HUES6 (cell line): ENCODE results near the gene TMEM214.
A peak's percentile ranks its signal among the peaks of the same experiment; 100 is the strongest.

Source experiments
- H3K27ac ChIP-seq: 2 replicates; pipeline ENCODE4 v1.7.0; 2013; ENCODE audit warnings: low read depth, mild to moderate bottlenecking, low read length, inconsistent platforms
- H3K27me3 ChIP-seq: 2 replicates; pipeline ENCODE4 v1.6.1; 2013; ENCODE audit warnings: low read length; ENCODE audit not compliant: control insufficient read depth, insufficient read depth
- H3K36me3 ChIP-seq: 2 replicates; pipeline ENCODE4 v1.6.1; 2013; ENCODE audit warnings: low read length; ENCODE audit not compliant: control insufficient read depth, insufficient read depth
- H3K4me1 ChIP-seq: 2 replicates; pipeline ENCODE4 v1.6.1; 2013; ENCODE audit warnings: low read length; ENCODE audit not compliant: control insufficient read depth, insufficient read depth
- H3K4me3 ChIP-seq: 2 replicates; pipeline ENCODE4 v1.5.1; 2013; ENCODE audit warnings: low read depth, low read length
- H3K9ac ChIP-seq: one replicate; pipeline ENCODE4 v1.6.1; 2013; ENCODE audit warnings: mild to moderate bottlenecking, low read length
- H3K9me3 ChIP-seq: 2 replicates; pipeline ENCODE4 v1.6.1; 2013; ENCODE audit warnings: low read depth, low read length; ENCODE audit not compliant: control insufficient read depth, insufficient read depth

The TMEM214 gene

GRCh38 chr2:27024812-27025211 lies 8.0 kb upstream of the TMEM214 start:
- peaks cover 20% of the 10 kb centered on the region for H3K36me3 ChIP-seq
- no peaks in the 10 kb centered on the region for H3K9me3 ChIP-seq
- H3K27ac ChIP-seq: no peak overlapping the region
- H3K4me1 ChIP-seq: peaks cover 5% of the 10 kb centered on the region; the same call in 1 of the 2 replicates
- H3K9ac ChIP-seq: no peak overlapping the region
- no peak overlapping the region for H3K4me3 ChIP-seq
- H3K27me3 ChIP-seq: no peaks in the 10 kb centered on the region

DNA sequence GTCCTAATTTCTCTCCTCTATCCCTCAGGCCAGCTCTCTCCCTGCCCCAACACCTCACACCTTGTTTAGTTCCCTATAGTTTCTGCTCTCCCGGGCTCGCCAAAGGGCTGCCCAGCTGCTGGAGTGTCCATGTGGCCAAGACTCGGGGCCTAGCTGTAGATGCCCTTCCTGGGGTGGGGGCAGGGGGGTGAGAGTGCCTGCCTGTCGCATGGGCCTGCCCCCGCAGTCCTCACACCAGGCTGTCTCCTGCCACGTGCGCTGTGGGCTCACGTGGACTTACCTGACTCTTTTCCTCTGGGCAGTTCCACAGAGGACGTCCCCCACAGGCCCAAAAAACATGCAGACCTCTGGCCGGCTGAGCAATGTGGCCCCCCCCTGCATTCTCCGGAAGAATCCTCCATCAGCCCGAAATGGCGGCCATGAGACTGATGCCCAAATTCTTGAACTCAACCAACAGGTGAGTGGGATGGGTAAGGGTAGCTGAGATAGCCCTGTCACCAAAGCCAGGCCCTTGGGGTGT lies 7.4 kb upstream of the TMEM214 start:
- peaks cover 5% of the 10 kb centered on the region; the same call in 1 of the 2 replicates for H3K4me1 ChIP-seq

GRCh38 chr2:27025861-27026851 lies 6.6 kb upstream of the TMEM214 start:
- no peak overlapping the region for H3K4me3 ChIP-seq
- H3K36me3 ChIP-seq: peaks cover 25% of the 10 kb centered on the region
- no peak overlapping the region for H3K27ac ChIP-seq
- H3K4me1 ChIP-seq: peaks cover 5% of the 10 kb centered on the region; the same call in 1 of the 2 replicates
- H3K9me3 ChIP-seq: no peaks in the 10 kb centered on the region
- H3K27me3 ChIP-seq: no peaks in the 10 kb centered on the region
- no peak overlapping the region for H3K9ac ChIP-seq

More for the DNA sequence above, 7.4 kb upstream of the TMEM214 start:
- Histone ChIP-seq H3K4me3 (no peak overlapping the region), H3K27ac (no peak overlapping the region), H3K9ac (no peak overlapping the region), H3K9me3 (no peaks in the 10 kb centered on the region), H3K27me3 (no peaks in the 10 kb centered on the region), H3K36me3 (peaks cover 25% of the 10 kb centered on the region)

GRCh38 chr2:27027211-27027651 lies 5.5 kb upstream of the TMEM214 start:
- Histone ChIP-seq H3K9ac (no peak overlapping the region), H3K36me3 (peaks cover 25% of the 10 kb centered on the region), H3K27me3 (no peaks in the 10 kb centered on the region), H3K4me1 (0 out of 2 replicates have a peak, but pooled peaks cover 8% of the 10 kb centered on the region), H3K9me3 (no peaks in the 10 kb centered on the region), H3K27ac (no peak overlapping the region), H3K4me3 (no peak overlapping the region)

- H3K4me3 ChIP-seq: no peak overlapping the region
- no peaks in the 10 kb centered on the region for H3K27me3 ChIP-seq
- no peaks in the 10 kb centered on the region for H3K9me3 ChIP-seq
- H3K36me3 ChIP-seq: peaks cover 21% of the 10 kb centered on the region; the same call in 1 of the 2 replicates
- H3K9ac ChIP-seq: no peak overlapping the region
- peaks cover 15% of the 10 kb centered on the region for H3K4me1 ChIP-seq
- no peak overlapping the region for H3K27ac ChIP-seq
These were observed 3.7 kb upstream of the TMEM214 start for GRCh38 chr2:27029051-27029450.

- Histone ChIP-seq H3K9me3 (no peaks in the 10 kb centered on the region), H3K27me3 (no peaks in the 10 kb centered on the region), H3K9ac (peak overlapping the region; percentile 85), H3K36me3 (peaks cover 50% of the 10 kb centered on the region), H3K27ac (peak overlapping the region; percentile 20; the same call in 1 of the 2 replicates), H3K4me1 (peaks cover 11% of the 10 kb centered on the region), H3K4me3 (peak overlapping the region; percentile 94)
These were observed 588 bp downstream of the TMEM214 start for GRCh38 chr2:27033253-27033852.

DNA sequence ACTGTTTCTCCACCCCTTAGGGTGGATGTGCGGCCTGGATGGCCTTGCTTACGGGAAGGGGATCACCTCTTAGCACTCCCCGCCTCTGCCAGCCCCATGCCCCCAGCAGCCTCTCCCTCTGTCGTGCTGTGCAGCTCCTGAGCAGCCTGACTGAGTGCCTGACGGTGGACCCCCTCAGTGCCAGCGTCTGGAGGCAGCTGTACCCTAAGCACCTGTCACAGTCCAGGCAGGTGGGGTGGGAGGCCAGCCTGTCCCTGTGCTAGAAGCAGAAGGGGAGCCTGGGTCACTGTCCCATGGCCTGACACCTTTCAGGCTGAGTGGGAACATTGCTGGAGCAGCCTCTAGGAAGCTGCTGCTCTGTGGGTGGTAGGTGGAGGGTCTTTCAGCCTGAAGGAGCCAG lies 5.2 kb downstream of the TMEM214 start:
- no peak overlapping the region for H3K9ac ChIP-seq
- no peak overlapping the region for H3K27ac ChIP-seq
- no peaks in the 10 kb centered on the region for H3K9me3 ChIP-seq
- no peaks in the 10 kb centered on the region for H3K27me3 ChIP-seq
- H3K4me1 ChIP-seq: peaks cover 9% of the 10 kb centered on the region
- H3K36me3 ChIP-seq: peaks cover 84% of the 10 kb centered on the region
- no peak overlapping the region for H3K4me3 ChIP-seq

GRCh38 chr2:27038631-27039339 lies 6.0 kb downstream of the TMEM214 start:
- H3K4me1 ChIP-seq: peaks cover 4% of the 10 kb centered on the region; the same call in 1 of the 2 replicates
- H3K27me3 ChIP-seq: no peaks in the 10 kb centered on the region
- H3K4me3 ChIP-seq: no peak overlapping the region
- H3K9me3 ChIP-seq: no peaks in the 10 kb centered on the region
- H3K9ac ChIP-seq: no peak overlapping the region
- no peak overlapping the region for H3K27ac ChIP-seq
- H3K36me3 ChIP-seq: peaks cover 88% of the 10 kb centered on the region

- Histone ChIP-seq H3K27ac (no peak overlapping the region), H3K4me1 (no peaks in the 10 kb centered on the region), H3K36me3 (peaks cover 88% of the 10 kb centered on the region), H3K9ac (no peak overlapping the region), H3K27me3 (no peaks in the 10 kb centered on the region), H3K4me3 (no peak overlapping the region), H3K9me3 (no peaks in the 10 kb centered on the region)
These were observed 6.7 kb downstream of the TMEM214 start for GRCh38 chr2:27039426-27039825.

- no peak overlapping the region for H3K4me3 ChIP-seq
- H3K27ac ChIP-seq: no peak overlapping the region
- H3K27me3 ChIP-seq: no peaks in the 10 kb centered on the region
- H3K9me3 ChIP-seq: no peaks in the 10 kb centered on the region
- no peak overlapping the region for H3K9ac ChIP-seq
- H3K4me1 ChIP-seq: no peaks in the 10 kb centered on the region
- peaks cover 86% of the 10 kb centered on the region for H3K36me3 ChIP-seq
These were observed 7.1 kb downstream of the TMEM214 start for GRCh38 chr2:27039871-27040270.
